ENCODE data around the gene KCNN4. TPM values are rescaled to one million over a fixed set of nuclear protein-coding genes. Genes with fewer than 3 reads are reported as not detected.

Gene KCNN4
- total and polyA plus RNA-seq, 2 of the 13 experiments (the other 11 are each of a cell fraction or from before 2014, with no cell fraction given), result 0.13 to 0.25 TPM

DNA sequence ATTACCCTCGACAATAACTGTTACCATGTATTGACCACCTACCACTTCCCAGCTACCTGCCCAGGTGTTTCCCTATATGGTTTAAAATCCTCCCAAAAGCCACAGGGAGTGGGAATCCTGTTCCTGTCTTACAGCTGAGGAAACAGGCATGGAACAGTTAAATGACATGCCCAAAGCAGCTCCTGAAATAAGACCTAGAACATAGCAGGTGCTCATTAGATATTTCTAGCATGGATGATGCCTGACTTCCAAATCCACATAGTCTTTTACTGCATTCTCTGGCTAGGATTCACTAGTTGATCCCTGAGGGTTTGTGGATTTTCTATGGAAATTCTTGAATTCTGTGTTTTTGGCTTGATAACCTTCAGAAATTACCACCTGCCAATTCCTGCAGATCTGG lies 13.0 kb downstream of the KCNN4 start (continued):
- TF ChIP-seq ZNF333 (CRISPR knock-in tag; IDR thresholded peaks at IDR 0.05; ENCODE audit: borderline replicate concordance) (no peak), ZNF562 (CRISPR knock-in tag; IDR thresholded peaks at IDR 0.05; ENCODE audit: borderline replicate concordance) (no peak)
- TF ChIP-seq, protein P1, sequence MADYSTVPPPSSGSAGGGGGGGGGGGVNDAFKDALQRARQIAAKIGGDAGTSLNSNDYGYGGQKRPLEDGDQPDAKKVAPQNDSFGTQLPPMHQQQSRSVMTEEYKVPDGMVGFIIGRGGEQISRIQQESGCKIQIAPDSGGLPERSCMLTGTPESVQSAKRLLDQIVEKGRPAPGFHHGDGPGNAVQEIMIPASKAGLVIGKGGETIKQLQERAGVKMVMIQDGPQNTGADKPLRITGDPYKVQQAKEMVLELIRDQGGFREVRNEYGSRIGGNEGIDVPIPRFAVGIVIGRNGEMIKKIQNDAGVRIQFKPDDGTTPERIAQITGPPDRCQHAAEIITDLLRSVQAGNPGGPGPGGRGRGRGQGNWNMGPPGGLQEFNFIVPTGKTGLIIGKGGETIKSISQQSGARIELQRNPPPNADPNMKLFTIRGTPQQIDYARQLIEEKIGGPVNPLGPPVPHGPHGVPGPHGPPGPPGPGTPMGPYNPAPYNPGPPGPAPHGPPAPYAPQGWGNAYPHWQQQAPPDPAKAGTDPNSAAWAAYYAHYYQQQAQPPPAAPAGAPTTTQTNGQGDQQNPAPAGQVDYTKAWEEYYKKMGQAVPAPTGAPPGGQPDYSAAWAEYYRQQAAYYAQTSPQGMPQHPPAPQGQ (CRISPR knock-in tag; IDR thresholded peaks at IDR 0.05; ENCODE audit: borderline replicate concordance), result no peak
- TF ChIP-seq, protein P2, sequence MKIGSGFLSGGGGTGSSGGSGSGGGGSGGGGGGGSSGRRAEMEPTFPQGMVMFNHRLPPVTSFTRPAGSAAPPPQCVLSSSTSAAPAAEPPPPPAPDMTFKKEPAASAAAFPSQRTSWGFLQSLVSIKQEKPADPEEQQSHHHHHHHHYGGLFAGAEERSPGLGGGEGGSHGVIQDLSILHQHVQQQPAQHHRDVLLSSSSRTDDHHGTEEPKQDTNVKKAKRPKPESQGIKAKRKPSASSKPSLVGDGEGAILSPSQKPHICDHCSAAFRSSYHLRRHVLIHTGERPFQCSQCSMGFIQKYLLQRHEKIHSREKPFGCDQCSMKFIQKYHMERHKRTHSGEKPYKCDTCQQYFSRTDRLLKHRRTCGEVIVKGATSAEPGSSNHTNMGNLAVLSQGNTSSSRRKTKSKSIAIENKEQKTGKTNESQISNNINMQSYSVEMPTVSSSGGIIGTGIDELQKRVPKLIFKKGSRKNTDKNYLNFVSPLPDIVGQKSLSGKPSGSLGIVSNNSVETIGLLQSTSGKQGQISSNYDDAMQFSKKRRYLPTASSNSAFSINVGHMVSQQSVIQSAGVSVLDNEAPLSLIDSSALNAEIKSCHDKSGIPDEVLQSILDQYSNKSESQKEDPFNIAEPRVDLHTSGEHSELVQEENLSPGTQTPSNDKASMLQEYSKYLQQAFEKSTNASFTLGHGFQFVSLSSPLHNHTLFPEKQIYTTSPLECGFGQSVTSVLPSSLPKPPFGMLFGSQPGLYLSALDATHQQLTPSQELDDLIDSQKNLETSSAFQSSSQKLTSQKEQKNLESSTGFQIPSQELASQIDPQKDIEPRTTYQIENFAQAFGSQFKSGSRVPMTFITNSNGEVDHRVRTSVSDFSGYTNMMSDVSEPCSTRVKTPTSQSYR (CRISPR knock-in tag; IDR thresholded peaks at IDR 0.05; ENCODE audit: borderline replicate concordance), result no peak

DNA sequence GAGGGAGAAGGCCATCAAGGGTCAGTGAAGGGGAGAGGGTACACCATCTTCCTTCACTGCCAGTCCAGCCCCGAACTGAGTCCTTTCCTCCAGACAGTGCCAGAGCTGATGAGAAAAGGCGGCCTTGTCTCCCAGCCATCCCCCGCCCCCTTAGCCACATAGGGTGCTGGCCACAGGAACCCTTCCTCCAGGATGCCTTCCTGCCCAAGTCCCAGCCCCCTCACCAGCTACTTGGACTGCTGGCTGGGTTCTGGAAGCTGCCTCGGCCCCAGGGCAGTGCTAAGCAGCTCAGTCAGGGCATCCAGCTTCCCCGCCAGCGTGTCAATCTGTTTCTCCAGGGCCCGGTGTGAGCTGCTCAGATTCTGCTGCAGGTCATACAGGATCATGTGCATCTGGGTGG lies 13.5 kb downstream of the KCNN4 start:
- H3K9ac ChIP-seq (ENCODE audit: insufficient read depth, low read depth, low read length), result no peak overlapping the region
- H3K27ac ChIP-seq (ENCODE audit: extremely low read length, insufficient read depth, low read length), result no peak overlapping the region
- BruUV-seq (replicated peaks), result no TSS peak
- DNase-seq (ENCODE audit: low spot score), result no peak
- 90% methylated on average over 2 of the region's 7 CpGs for WGBS (ENCODE audit: low lambda C conversion rate)
- no peak; the same call in 2 of the 3 replicates for ATAC-seq
- H3K4me1 ChIP-seq (ENCODE audit: insufficient read depth, low read length), result peaks cover 16% of the 10 kb centered on the region; the same call in 1 of the 2 replicates
- H3K4me2 ChIP-seq (ENCODE audit: low read depth, low read length), result no peak overlapping the region
- ChIA-PET POLR2A (interaction anchor here (1.6 kb wide), 1 partner anchor 12 kb away, joined by 4 read pairs; the partner anchor contains the start of gene SMG9), CTCF (ENCODE audit: low intra/inter-chr PET ratio, low total read pairs) (interaction anchor here (1.2 kb wide), 1 partner anchor 18 kb away, joined by 4 read pairs; no protein-coding TSS in a partner anchor)
- intact Hi-C loops (cut with micrococcal nuclease; ENCODE audit: unreplicated experiment) (loop anchor here (10.0 kb wide), 1 partner anchor 103 kb away; no protein-coding TSS in a partner anchor), in situ Hi-C loops (cut with HindIII; ENCODE audit: extremely low pct_ligation_motif_present, low pct_unique_long_range_greater_than_20kb) (no loop called here)
- H3K79me2 ChIP-seq (ENCODE audit: insufficient read depth, low read length), result no peaks in the 10 kb centered on the region
- FAIRE-seq, result no peak
- H3K36me3 ChIP-seq (replicated peaks in 1 of 2; ENCODE audit: control insufficient read depth in 1 of 2, insufficient read depth in 2 of 2, low read length in 2 of 2), result no peaks in the 10 kb centered on the region
- H4K20me1 ChIP-seq (ENCODE audit: insufficient read depth, low read length), result no peaks in the 10 kb centered on the region
- H3K4me3 ChIP-seq (replicated peaks in 1 of 3; ENCODE audit: insufficient read depth in 1 of 3, low read depth in 2 of 3, low read length in 3 of 3), result no peak overlapping the region
- no peaks in the 10 kb centered on the region for H3K27me3 ChIP-seq (ENCODE audit: control insufficient read depth in 1 of 2, insufficient read depth in 2 of 2, low read length in 2 of 2)
- no peaks in the 10 kb centered on the region for H3K9me3 ChIP-seq (ENCODE audit: low read length)
- no peak overlapping the region for H2AFZ ChIP-seq (ENCODE audit: low read length)
- TF ChIP-seq, protein P3, sequence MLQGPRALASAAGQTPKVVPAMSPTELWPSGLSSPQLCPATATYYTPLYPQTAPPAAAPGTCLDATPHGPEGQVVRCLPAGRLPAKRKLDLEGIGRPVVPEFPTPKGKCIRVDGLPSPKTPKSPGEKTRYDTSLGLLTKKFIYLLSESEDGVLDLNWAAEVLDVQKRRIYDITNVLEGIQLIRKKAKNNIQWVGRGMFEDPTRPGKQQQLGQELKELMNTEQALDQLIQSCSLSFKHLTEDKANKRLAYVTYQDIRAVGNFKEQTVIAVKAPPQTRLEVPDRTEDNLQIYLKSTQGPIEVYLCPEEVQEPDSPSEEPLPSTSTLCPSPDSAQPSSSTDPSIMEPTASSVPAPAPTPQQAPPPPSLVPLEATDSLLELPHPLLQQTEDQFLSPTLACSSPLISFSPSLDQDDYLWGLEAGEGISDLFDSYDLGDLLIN (CRISPR knock-in tag; IDR thresholded peaks at IDR 0.05; ENCODE audit: borderline replicate concordance), result no peak
- TF ChIP-seq NFKBIZ (CRISPR knock-in tag; IDR thresholded peaks at IDR 0.05) (no peak), ZBTB7A (CRISPR knock-in tag; IDR thresholded peaks at IDR 0.05) (no peak), PHF20 (CRISPR knock-in tag; IDR thresholded peaks at IDR 0.05) (no peak), ZSCAN20 (CRISPR knock-in tag; IDR thresholded peaks at IDR 0.05; ENCODE audit: borderline replicate concordance) (no peak), ZNF616 (CRISPR knock-in tag; IDR thresholded peaks at IDR 0.05; ENCODE audit: low read depth) (no peak), ZNF160 (CRISPR knock-in tag; IDR thresholded peaks at IDR 0.05) (no peak), ZNF530 (CRISPR knock-in tag; IDR thresholded peaks at IDR 0.05; ENCODE audit: low read depth) (no peak), YY1 (IDR thresholded peaks at IDR 0.05; ENCODE audit: insufficient read depth, insufficient replicate concordance, low read depth, low read length) (no peak), KDM4B (CRISPR knock-in tag; IDR thresholded peaks at IDR 0.05) (no peak), ZNF543 (CRISPR knock-in tag; IDR thresholded peaks at IDR 0.05) (no peak), ZNF839 (CRISPR knock-in tag; IDR thresholded peaks at IDR 0.05; ENCODE audit: borderline replicate concordance) (no peak)
- TF ChIP-seq, protein P4, sequence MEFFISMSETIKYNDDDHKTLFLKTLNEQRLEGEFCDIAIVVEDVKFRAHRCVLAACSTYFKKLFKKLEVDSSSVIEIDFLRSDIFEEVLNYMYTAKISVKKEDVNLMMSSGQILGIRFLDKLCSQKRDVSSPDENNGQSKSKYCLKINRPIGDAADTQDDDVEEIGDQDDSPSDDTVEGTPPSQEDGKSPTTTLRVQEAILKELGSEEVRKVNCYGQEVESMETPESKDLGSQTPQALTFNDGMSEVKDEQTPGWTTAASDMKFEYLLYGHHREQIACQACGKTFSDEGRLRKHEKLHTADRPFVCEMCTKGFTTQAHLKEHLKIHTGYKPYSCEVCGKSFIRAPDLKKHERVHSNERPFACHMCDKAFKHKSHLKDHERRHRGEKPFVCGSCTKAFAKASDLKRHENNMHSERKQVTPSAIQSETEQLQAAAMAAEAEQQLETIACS (CRISPR knock-in tag; IDR thresholded peaks at IDR 0.05), result no peak
